Loucy (cell line): ENCODE data around the gene CASR.

Source experiments
- H2AFZ ChIP-seq: fragments of 200-600 bp; sonication (generic); 2 replicates; pipeline ENCODE4 v1.6.0; 2016; ENCODE audit warnings: antibody characterized with exemption, mild to moderate bottlenecking, low read length, moderate library complexity
- H3F3A ChIP-seq: fragments of 200-600 bp; 2 replicates; pipeline ENCODE4 v1.6.0; 2016; ENCODE audit warnings: antibody characterized with exemption, low read depth, mild to moderate bottlenecking
- H3K27me3 ChIP-seq: fragments of 200-600 bp; sonication (generic); 2 replicates; pipeline ENCODE4 v1.6.1; 2014; ENCODE audit warnings: low read length, mild to moderate bottlenecking; ENCODE audit not compliant: insufficient read depth, poor library complexity, severe bottlenecking
- H3K36me3 ChIP-seq: fragments of 200-600 bp; sonication (generic); 2 replicates; pipeline ENCODE4 v1.6.1; 2016; ENCODE audit warnings: low read length; ENCODE audit not compliant: insufficient read depth
- H3K4me1 ChIP-seq: fragments of 200-600 bp; sonication (generic); 2 replicates; pipeline ENCODE4 v1.5.1; 2014; ENCODE audit warnings: low read length, mild to moderate bottlenecking; ENCODE audit not compliant: insufficient read depth, poor library complexity, severe bottlenecking
- H3K4me2 ChIP-seq: fragments of 200-600 bp; sonication (generic); 2 replicates; pipeline ENCODE4 v1.6.0; 2014; ENCODE audit warnings: antibody characterized with exemption, low read length, low read depth, mild to moderate bottlenecking; ENCODE audit not compliant: poor library complexity, severe bottlenecking
- H3K4me3 ChIP-seq: fragments of 200-600 bp; sonication (generic); 2 replicates; pipeline ENCODE4 v1.5.1; 2014; ENCODE audit warnings: low read length, mild to moderate bottlenecking, mixed read lengths; ENCODE audit not compliant: poor library complexity, severe bottlenecking
- H3K79me2 ChIP-seq: fragments of 200-600 bp; sonication (generic); 2 replicates; pipeline ENCODE4 v1.6.1; 2014; ENCODE audit warnings: low read length; ENCODE audit not compliant: insufficient read depth
- H3K9ac ChIP-seq: fragments of 200-600 bp; sonication (generic); 2 replicates; pipeline ENCODE4 v1.6.0; 2014; ENCODE audit warnings: mild to moderate bottlenecking, low read depth, low read length, moderate library complexity; ENCODE audit not compliant: poor library complexity, severe bottlenecking
- H3K9me2 ChIP-seq: fragments of 200-600 bp; sonication (generic); replicated peaks from 2 replicates; pipeline ENCODE4 v1.6.1; 2016; ENCODE audit warnings: low read depth, low read length, mixed read lengths
- H3K9me3 ChIP-seq: fragments of 200-600 bp; sonication (generic); 2 replicates; pipeline ENCODE4 v1.6.1; 2014; ENCODE audit warnings: mild to moderate bottlenecking, antibody characterized with exemption, low read length, low read depth; ENCODE audit not compliant: insufficient read depth
- H4K20me1 ChIP-seq: fragments of 200-600 bp; sonication (generic); 2 replicates; pipeline ENCODE4 v1.6.0; 2014; ENCODE audit warnings: antibody characterized with exemption, low read length, mild to moderate bottlenecking; ENCODE audit not compliant: insufficient read depth, poor library complexity, severe bottlenecking
- CTCF ChIP-seq: fragments of 200-600 bp; sonication (generic); conservative IDR thresholded peaks from 2 replicates; pipeline ENCODE4 v1.5.1; 2014; ENCODE audit warnings: mild to moderate bottlenecking, antibody characterized with exemption, low read length
- EZH2phosphoT487 ChIP-seq: fragments of 200-600 bp; IDR thresholded peaks from 2 replicates; pipeline ENCODE4 v1.6.1; 2018; ENCODE audit warnings: antibody characterized with exemption, mild to moderate bottlenecking, moderate library complexity, borderline replicate concordance

The CASR gene

GRCh38 chr3:122230174-122230573 lies 46.7 kb downstream of the CASR start:
- Histone ChIP-seq H3K9ac (no peak overlapping the region), H3K36me3 (no peaks in the 10 kb centered on the region), H3K9me3 (no peaks in the 10 kb centered on the region), H3F3A (no peaks in the 10 kb centered on the region), H3K4me2 (no peak overlapping the region), H3K79me2 (no peaks in the 10 kb centered on the region), H3K9me2 (no peaks in the 10 kb centered on the region), H3K27me3 (no peaks in the 10 kb centered on the region), H3K4me1 (no peaks in the 10 kb centered on the region), H3K4me3 (no peak overlapping the region), H2AFZ (no peak overlapping the region), H4K20me1 (no peaks in the 10 kb centered on the region)
- TF ChIP-seq EZH2phosphoT487 (no peak), CTCF (no peak)

GRCh38 chr3:122231465-122232157 lies 48.1 kb downstream of the CASR start:
- H2AFZ ChIP-seq: no peak overlapping the region
- H3F3A ChIP-seq: no peaks in the 10 kb centered on the region
- H3K9me3 ChIP-seq: no peaks in the 10 kb centered on the region
- no peaks in the 10 kb centered on the region for H3K4me1 ChIP-seq
- no peak overlapping the region for H3K4me3 ChIP-seq
- no peak overlapping the region for H3K9ac ChIP-seq
- H3K9me2 ChIP-seq: no peaks in the 10 kb centered on the region
- H3K27me3 ChIP-seq: no peaks in the 10 kb centered on the region
- no peaks in the 10 kb centered on the region for H4K20me1 ChIP-seq
- no peak overlapping the region for H3K4me2 ChIP-seq
- TF ChIP-seq EZH2phosphoT487: no peak
- no peak for TF ChIP-seq CTCF
- H3K79me2 ChIP-seq: no peaks in the 10 kb centered on the region
- H3K36me3 ChIP-seq: no peaks in the 10 kb centered on the region

GRCh38 chr3:122232485-122232884 lies 49.0 kb downstream of the CASR start:
- H3K27me3 ChIP-seq: no peaks in the 10 kb centered on the region
- H3K79me2 ChIP-seq: no peaks in the 10 kb centered on the region
- no peak overlapping the region for H3K9ac ChIP-seq

More at GRCh38 chr3:122232485-122232884, 49.0 kb downstream of the CASR start:
- Histone ChIP-seq H3F3A (no peaks in the 10 kb centered on the region), H3K4me2 (no peak overlapping the region), H3K4me3 (no peak overlapping the region), H2AFZ (no peak overlapping the region; the same call in 1 of the 2 replicates), H3K36me3 (no peaks in the 10 kb centered on the region), H3K9me3 (no peaks in the 10 kb centered on the region), H3K4me1 (no peaks in the 10 kb centered on the region), H4K20me1 (no peaks in the 10 kb centered on the region), H3K9me2 (no peaks in the 10 kb centered on the region)
- TF ChIP-seq EZH2phosphoT487 (no peak), CTCF (no peak)
